ENCODE measurements around the gene AP1S3. TPM values are rescaled to one million over a fixed set of nuclear protein-coding genes. Genes with fewer than 3 reads are reported as not detected.

AP1S3 gene
- total RNA-seq, 1 experiment from 2014 or later, result 73.3 TPM

DNA sequence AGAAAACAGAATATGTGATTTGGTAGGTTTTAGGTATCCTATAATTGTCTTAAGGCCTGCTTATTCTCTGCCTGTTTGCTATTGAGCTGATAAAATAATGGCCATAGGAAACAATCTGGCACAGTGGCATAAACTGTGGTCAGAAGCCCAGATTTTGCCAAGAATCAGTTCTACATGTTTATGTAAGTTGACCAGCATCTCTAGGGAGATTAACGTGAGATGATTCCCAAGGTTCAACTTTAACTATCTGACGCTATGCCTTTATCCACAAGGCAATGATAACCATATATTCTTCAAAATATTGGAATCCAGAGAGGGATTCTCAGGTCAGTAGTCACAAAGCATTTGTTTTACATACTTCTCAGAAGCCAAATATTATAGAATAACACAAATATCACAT, 25.6 kb downstream of the AP1S3 start:
- Histone ChIP-seq H3K79me2 (ENCODE audit: low read depth) (peaks cover 81% of the 10 kb centered on the region), H3K27ac (no peak overlapping the region), H3K9me2 (ENCODE audit: insufficient read depth) (no peaks in the 10 kb centered on the region), H3K4me2 (no peak overlapping the region), H3K4me1 (replicated peaks; ENCODE audit: insufficient read depth) (peaks cover 30% of the 10 kb centered on the region), H3K36me3 (ENCODE audit: low read depth) (no peaks in the 10 kb centered on the region), H3K27me3 (ENCODE audit: insufficient read depth, low read depth) (no peaks in the 10 kb centered on the region), H2AFZ (no peak overlapping the region), H3K9me3 (ENCODE audit: insufficient read depth, low read depth) (no peaks in the 10 kb centered on the region), H3K4me3 (no peak overlapping the region), H4K20me1 (ENCODE audit: insufficient read depth) (no peaks in the 10 kb centered on the region), H3F3A (ENCODE audit: insufficient read depth, low read depth) (peaks cover 26% of the 10 kb centered on the region)
- TF ChIP-seq EZH2 (IDR thresholded peaks at IDR 0.05; ENCODE audit: low read depth), result no peak
- TF ChIP-seq, protein P1, sequence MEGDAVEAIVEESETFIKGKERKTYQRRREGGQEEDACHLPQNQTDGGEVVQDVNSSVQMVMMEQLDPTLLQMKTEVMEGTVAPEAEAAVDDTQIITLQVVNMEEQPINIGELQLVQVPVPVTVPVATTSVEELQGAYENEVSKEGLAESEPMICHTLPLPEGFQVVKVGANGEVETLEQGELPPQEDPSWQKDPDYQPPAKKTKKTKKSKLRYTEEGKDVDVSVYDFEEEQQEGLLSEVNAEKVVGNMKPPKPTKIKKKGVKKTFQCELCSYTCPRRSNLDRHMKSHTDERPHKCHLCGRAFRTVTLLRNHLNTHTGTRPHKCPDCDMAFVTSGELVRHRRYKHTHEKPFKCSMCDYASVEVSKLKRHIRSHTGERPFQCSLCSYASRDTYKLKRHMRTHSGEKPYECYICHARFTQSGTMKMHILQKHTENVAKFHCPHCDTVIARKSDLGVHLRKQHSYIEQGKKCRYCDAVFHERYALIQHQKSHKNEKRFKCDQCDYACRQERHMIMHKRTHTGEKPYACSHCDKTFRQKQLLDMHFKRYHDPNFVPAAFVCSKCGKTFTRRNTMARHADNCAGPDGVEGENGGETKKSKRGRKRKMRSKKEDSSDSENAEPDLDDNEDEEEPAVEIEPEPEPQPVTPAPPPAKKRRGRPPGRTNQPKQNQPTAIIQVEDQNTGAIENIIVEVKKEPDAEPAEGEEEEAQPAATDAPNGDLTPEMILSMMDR (conservative IDR thresholded peaks at IDR 0.05), result no peak
- intact Hi-C loops (cut with micrococcal nuclease; ENCODE audit: unreplicated experiment), result no loop called here
- DNase-seq, result peak in 1 of 2 experiments; percentile 27
- POLR2A ChIA-PET (ENCODE audit: unreplicated experiment), result no interaction called here
- no TSS peak for BruUV-seq (replicated peaks)
- CTCF ChIA-PET, result no interaction called here

DNA sequence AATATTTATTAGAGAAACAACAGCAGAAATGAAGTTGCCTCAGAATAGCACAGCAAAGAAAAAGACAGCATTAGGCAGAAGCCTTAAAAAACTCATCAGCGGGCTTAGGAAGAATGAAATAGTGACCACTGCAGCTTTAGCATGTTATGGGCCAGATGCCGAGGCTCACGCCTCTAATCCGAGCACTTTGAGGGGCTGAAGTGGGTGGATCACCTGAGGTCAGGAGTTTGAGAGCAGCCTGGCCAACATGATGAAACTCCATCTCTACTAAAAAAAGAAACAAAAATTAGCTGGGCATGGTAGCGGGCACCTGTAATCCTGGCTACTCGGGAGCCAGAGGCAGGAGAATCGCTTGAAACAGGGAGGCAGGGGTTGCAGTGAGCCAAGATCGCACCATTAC, 32.4 kb downstream of the AP1S3 start:
- DNase-seq, result no peak
- TF ChIP-seq, protein P1 (conservative IDR thresholded peaks at IDR 0.05), result no peak
- no peak for TF ChIP-seq EZH2 (IDR thresholded peaks at IDR 0.05; ENCODE audit: low read depth)
- ChIA-PET CTCF (no interaction called here), POLR2A (ENCODE audit: unreplicated experiment) (no interaction called here)
- Histone ChIP-seq H4K20me1 (ENCODE audit: insufficient read depth) (no peaks in the 10 kb centered on the region), H3K79me2 (ENCODE audit: low read depth) (peaks cover 82% of the 10 kb centered on the region), H3K9me2 (ENCODE audit: insufficient read depth) (no peaks in the 10 kb centered on the region), H3K36me3 (ENCODE audit: low read depth) (0 out of 2 replicates have a peak, but pooled peaks cover 3% of the 10 kb centered on the region), H3K4me1 (replicated peaks; ENCODE audit: insufficient read depth) (peaks cover 34% of the 10 kb centered on the region), H3K4me2 (no peak overlapping the region), H3K27me3 (ENCODE audit: insufficient read depth, low read depth) (no peaks in the 10 kb centered on the region), H3K27ac (no peak overlapping the region), H3K9me3 (ENCODE audit: insufficient read depth, low read depth) (no peaks in the 10 kb centered on the region), H3F3A (ENCODE audit: insufficient read depth, low read depth) (peaks cover 31% of the 10 kb centered on the region), H2AFZ (no peak overlapping the region), H3K4me3 (no peak overlapping the region)
- intact Hi-C loops (cut with micrococcal nuclease; ENCODE audit: unreplicated experiment), result no loop called here
- BruUV-seq (replicated peaks), result no TSS peak

DNA sequence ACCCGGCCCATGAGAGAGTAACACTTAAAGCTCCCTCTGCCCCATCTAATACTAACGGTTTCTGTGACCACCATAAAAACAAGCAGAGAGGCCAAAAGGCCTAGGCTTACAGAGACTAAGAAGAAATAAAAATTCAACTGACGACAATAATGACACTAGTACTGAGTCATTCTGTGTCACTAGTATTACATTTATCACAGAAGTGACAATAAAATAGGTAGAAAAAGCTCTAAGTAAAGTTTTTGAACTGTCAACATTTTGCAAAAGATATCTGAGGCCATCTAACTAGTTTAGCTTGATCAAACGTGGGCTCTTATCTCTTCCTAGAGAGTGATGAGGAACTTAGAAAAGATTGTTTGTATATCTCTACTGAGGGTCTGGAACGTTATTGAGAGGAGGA, 35.6 kb downstream of the AP1S3 start:
- Histone ChIP-seq H3K27ac (peak overlapping the region; percentile 95), H3K27me3 (ENCODE audit: insufficient read depth, low read depth) (no peaks in the 10 kb centered on the region), H3K4me2 (peak overlapping the region; percentile 3; the same call in 1 of the 2 replicates), H2AFZ (no peak overlapping the region), H3F3A (ENCODE audit: insufficient read depth, low read depth) (peaks cover 59% of the 10 kb centered on the region), H4K20me1 (ENCODE audit: insufficient read depth) (no peaks in the 10 kb centered on the region), H3K79me2 (ENCODE audit: low read depth) (peaks cover 73% of the 10 kb centered on the region), H3K36me3 (ENCODE audit: low read depth) (0 out of 2 replicates have a peak, but pooled peaks cover 3% of the 10 kb centered on the region), H3K9me2 (ENCODE audit: insufficient read depth) (no peaks in the 10 kb centered on the region), H3K4me1 (replicated peaks; ENCODE audit: insufficient read depth) (peaks cover 64% of the 10 kb centered on the region), H3K9me3 (ENCODE audit: insufficient read depth, low read depth) (no peaks in the 10 kb centered on the region), H3K4me3 (no peak overlapping the region)
- intact Hi-C loops (cut with micrococcal nuclease; ENCODE audit: unreplicated experiment), result no loop called here
- no peak for DNase-seq
- TF ChIP-seq EZH2 (IDR thresholded peaks at IDR 0.05; ENCODE audit: low read depth), result no peak
- TF ChIP-seq, protein P1 (conservative IDR thresholded peaks at IDR 0.05), result no peak
- ChIA-PET POLR2A (ENCODE audit: unreplicated experiment) (no interaction called here), CTCF (no interaction called here)
- BruUV-seq (replicated peaks), result no TSS peak
